Measurements from ENCODE around the gene FAM9B.

FAM9B gene

GRCh38 chrX:9064694-9065093 is 30.8 kb upstream of the FAM9B start:
- in situ Hi-C loops (cut with MboI; ENCODE audit: low pct_unique_long_range_greater_than_20kb, low sequenced_read_pairs, unreplicated experiment): no loop called here
- no peak for DNase-seq (ENCODE audit: low spot score)

GRCh38 chrX:9062641-9063040 is 28.7 kb upstream of the FAM9B start:
- no peak for TF ChIP-seq CTCF (IDR thresholded peaks at IDR 0.05; ENCODE audit: extremely low read depth, insufficient read depth, missing control alignments)

More at GRCh38 chrX:9064694-9065093, 30.8 kb upstream of the FAM9B start:
- no peak for TF ChIP-seq CTCF (IDR thresholded peaks at IDR 0.05; ENCODE audit: extremely low read depth, insufficient read depth, missing control alignments)

DNA sequence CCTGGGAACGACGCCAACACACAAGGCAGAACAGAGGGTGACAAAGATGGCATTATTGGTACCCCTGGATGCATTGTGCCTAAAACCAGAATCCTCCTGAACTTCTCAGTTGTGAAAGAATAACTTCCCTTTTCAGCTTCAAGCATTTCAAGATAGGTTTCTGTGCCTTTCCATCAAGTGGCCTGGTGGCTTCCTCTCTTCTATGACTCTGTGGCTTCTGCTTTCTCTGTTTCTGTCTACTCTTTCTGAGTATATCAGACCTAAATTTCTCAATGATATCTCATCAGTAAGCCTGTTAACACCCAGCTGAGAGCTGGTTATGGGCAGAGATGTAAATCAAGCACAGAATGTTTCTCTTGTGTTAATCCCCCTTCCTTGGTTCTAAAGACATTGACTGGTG is 21.4 kb upstream of the FAM9B start:
- in situ Hi-C loops (cut with MboI; ENCODE audit: low pct_unique_long_range_greater_than_20kb, low sequenced_read_pairs, unreplicated experiment): no loop called here
- DNase-seq (ENCODE audit: low spot score): no peak
- TF ChIP-seq CTCF (IDR thresholded peaks at IDR 0.05; ENCODE audit: extremely low read depth, insufficient read depth, missing control alignments): no peak

More at GRCh38 chrX:9062641-9063040, 28.7 kb upstream of the FAM9B start:
- in situ Hi-C loops (cut with MboI; ENCODE audit: low pct_unique_long_range_greater_than_20kb, low sequenced_read_pairs, unreplicated experiment): no loop called here
- no peak for DNase-seq (ENCODE audit: low spot score)

GRCh38 chrX:9052081-9052480 is 18.2 kb upstream of the FAM9B start:
- in situ Hi-C loops (cut with MboI; ENCODE audit: low pct_unique_long_range_greater_than_20kb, low sequenced_read_pairs, unreplicated experiment): no loop called here
- TF ChIP-seq CTCF (IDR thresholded peaks at IDR 0.05; ENCODE audit: extremely low read depth, insufficient read depth, missing control alignments): no peak
- DNase-seq (ENCODE audit: low spot score): no peak

DNA sequence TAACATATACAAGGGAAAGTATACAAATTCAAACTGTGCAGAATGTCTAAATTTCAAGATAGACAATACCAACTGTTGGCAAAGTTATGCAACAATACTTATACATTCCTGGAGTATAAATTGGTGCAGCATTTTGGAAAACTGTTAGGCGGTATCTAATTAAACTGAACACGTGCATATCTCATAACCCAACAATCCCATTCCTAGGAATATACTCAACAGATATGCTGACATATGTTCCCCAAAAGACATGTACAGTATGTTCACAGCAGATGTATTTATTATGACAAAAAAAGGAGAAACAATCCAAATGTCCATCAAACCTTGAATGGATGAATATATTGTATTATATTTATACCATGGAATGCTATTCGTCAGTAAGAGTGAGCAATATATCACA is 16.4 kb upstream of the FAM9B start:
- in situ Hi-C loops (cut with MboI; ENCODE audit: low pct_unique_long_range_greater_than_20kb, low sequenced_read_pairs, unreplicated experiment): no loop called here

GRCh38 chrX:9048801-9049200 is 14.9 kb upstream of the FAM9B start:
- TF ChIP-seq CTCF (IDR thresholded peaks at IDR 0.05; ENCODE audit: extremely low read depth, insufficient read depth, missing control alignments): no peak
- in situ Hi-C loops (cut with MboI; ENCODE audit: low pct_unique_long_range_greater_than_20kb, low sequenced_read_pairs, unreplicated experiment): no loop called here
- no peak for DNase-seq (ENCODE audit: low spot score)

More for the DNA sequence above, 16.4 kb upstream of the FAM9B start:
- TF ChIP-seq CTCF (IDR thresholded peaks at IDR 0.05; ENCODE audit: extremely low read depth, insufficient read depth, missing control alignments): no peak
- DNase-seq (ENCODE audit: low spot score): no peak

GRCh38 chrX:9038244-9038643 is 4.3 kb upstream of the FAM9B start:
- in situ Hi-C loops (cut with MboI; ENCODE audit: low pct_unique_long_range_greater_than_20kb, low sequenced_read_pairs, unreplicated experiment): no loop called here
- no peak for DNase-seq (ENCODE audit: low spot score)
- TF ChIP-seq CTCF (IDR thresholded peaks at IDR 0.05; ENCODE audit: extremely low read depth, insufficient read depth, missing control alignments): no peak

Measured in GM13977 (cell line).